Measurements from ENCODE around the gene FOXRED2.
A peak's percentile ranks its signal among the peaks of the same experiment; 100 is the strongest.

FOXRED2 gene

GRCh38 chr22:36493690-36494110, 13.1 kb downstream of the FOXRED2 start:
- POLR2A ChIA-PET, result no interaction called here

GRCh38 chr22:36492109-36492508, 14.7 kb downstream of the FOXRED2 start:
- TF ChIP-seq CTCF (IDR thresholded peaks at IDR 0.05; ENCODE audit: insufficient read depth, low read length, missing control alignments), result no peak
- CTCF ChIA-PET, result interaction anchor here (1.2 to 6.9 kb wide), 4 partner anchors 12 to 296 kb away, joined by 4 to 64 read pairs (median 5); no protein-coding TSS in a partner anchor

More at GRCh38 chr22:36493690-36494110, 13.1 kb downstream of the FOXRED2 start:
- no peak for DNase-seq (ENCODE audit: low read depth, low spot score)
- TF ChIP-seq CTCF (IDR thresholded peaks at IDR 0.05; ENCODE audit: insufficient read depth, low read length, missing control alignments), result no peak
- CTCF ChIA-PET, result interaction anchor here (0.6 to 1.4 kb wide), 5 partner anchors 18 to 476 kb away, joined by 3 to 4 read pairs (median 3); no protein-coding TSS in a partner anchor
- H3K4me3 ChIP-seq (ENCODE audit: low read depth, low read length), result no peak overlapping the region

GRCh38 chr22:36491155-36491554, 15.7 kb downstream of the FOXRED2 start:
- DNase-seq (ENCODE audit: low read depth, low spot score), result no peak
- no peak for TF ChIP-seq CTCF (IDR thresholded peaks at IDR 0.05; ENCODE audit: insufficient read depth, low read length, missing control alignments)
- H3K4me3 ChIP-seq (ENCODE audit: low read depth, low read length), result no peak overlapping the region
- ChIA-PET POLR2A (no interaction called here), CTCF (interaction anchor here (1.5 to 6.9 kb wide), 2 partner anchors 295 to 350 kb away, joined by 4 to 64 read pairs; no protein-coding TSS in a partner anchor)

More at GRCh38 chr22:36492109-36492508, 14.7 kb downstream of the FOXRED2 start:
- no peak for DNase-seq (ENCODE audit: low read depth, low spot score)
- no peak overlapping the region for H3K4me3 ChIP-seq (ENCODE audit: low read depth, low read length)
- POLR2A ChIA-PET, result no interaction called here

- TF ChIP-seq CTCF (IDR thresholded peaks at IDR 0.05; ENCODE audit: insufficient read depth, low read length, missing control alignments), result peak; percentile 59
- ChIA-PET POLR2A (no interaction called here), CTCF (interaction anchor here (0.5 to 6.9 kb wide), 59 partner anchors 10 to 569 kb away, joined by 3 to 64 read pairs (median 5); partner anchors contain the start of genes APOL2 and APOL4)
- no peak for DNase-seq (ENCODE audit: low read depth, low spot score)
- H3K4me3 ChIP-seq (ENCODE audit: low read depth, low read length), result no peak overlapping the region
These were observed 20.0 kb downstream of the FOXRED2 start for GRCh38 chr22:36486619-36487384.

- no peak for TF ChIP-seq CTCF (IDR thresholded peaks at IDR 0.05; ENCODE audit: insufficient read depth, low read length, missing control alignments)
- peak; percentile 71 for DNase-seq (ENCODE audit: low read depth, low spot score)
- CTCF ChIA-PET, result interaction anchor here (0.8 to 3.2 kb wide), 6 partner anchors 11 to 287 kb away, joined by 3 to 26 read pairs (median 5); no protein-coding TSS in a partner anchor
- POLR2A ChIA-PET, result interaction anchor here (0.7 to 1.6 kb wide), 9 partner anchors 11 to 182 kb away, joined by 3 to 9 read pairs (median 4); partner anchors contain the start of gene MYH9
- H3K4me3 ChIP-seq (ENCODE audit: low read depth, low read length), result peak within 1 kb of the TSS; percentile 82
These were observed 25.3 kb downstream of the FOXRED2 start, which contains the start of gene TXN2 for GRCh38 chr22:36481393-36482168. TSS of gene TXN2 (minus strand) at chr22:36481640. CDS start at chr22:36480837, 803 bp downstream.
